GM21423 (cell line): ENCODE measurements around the gene CCDC192.

Experiments used
- ATAC-seq: cut with Tn5 transposase; IDR thresholded peaks from one replicate; pipeline ENCODE4 v1.9.1; 2021; ENCODE audit warnings: mild to moderate bottlenecking, moderate library complexity; ENCODE audit not compliant: unreplicated experiment

CCDC192 gene

DNA sequence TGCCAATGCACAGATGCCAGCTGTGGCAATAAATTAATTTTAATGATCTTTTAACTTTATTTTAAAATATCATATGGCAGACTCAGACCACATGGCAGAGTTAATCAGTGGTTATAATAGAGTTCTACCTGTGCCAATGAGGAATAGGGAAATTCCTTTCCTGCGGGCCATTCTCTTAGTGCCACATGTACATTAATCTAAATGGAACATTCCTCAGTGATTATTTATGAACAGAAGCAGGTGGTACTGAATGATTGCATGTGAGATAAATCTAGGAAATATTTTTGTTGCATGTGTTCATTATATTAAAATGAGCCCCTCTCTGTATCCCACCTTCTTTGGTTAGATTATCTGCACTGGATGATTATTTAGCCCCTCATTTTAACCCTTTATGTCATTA lies 102.3 kb downstream of the CCDC192 start:
- ATAC-seq = no peak

DNA sequence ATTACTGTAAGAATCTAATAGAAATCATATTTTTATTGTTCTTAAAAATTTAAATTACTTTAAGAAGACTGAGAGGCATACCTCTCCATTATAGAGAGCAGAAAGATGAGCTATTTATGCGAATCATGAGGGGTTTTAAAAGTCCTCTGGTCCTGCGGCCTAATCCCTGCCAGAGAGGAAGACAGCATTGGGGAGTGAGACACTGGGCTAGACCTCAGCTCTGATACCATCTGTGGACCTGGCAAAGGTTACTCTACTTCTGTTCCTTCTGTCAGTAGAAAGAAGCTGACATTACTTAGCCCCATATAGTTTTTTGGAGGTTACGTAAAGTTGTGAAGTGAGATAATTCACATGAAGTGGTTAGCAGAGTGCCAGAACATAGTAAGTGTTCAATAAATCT lies 103.6 kb downstream of the CCDC192 start:
- no peak for ATAC-seq

GRCh38 chr5:127809533-127809932 lies 106.3 kb downstream of the CCDC192 start:
- no peak for ATAC-seq

DNA sequence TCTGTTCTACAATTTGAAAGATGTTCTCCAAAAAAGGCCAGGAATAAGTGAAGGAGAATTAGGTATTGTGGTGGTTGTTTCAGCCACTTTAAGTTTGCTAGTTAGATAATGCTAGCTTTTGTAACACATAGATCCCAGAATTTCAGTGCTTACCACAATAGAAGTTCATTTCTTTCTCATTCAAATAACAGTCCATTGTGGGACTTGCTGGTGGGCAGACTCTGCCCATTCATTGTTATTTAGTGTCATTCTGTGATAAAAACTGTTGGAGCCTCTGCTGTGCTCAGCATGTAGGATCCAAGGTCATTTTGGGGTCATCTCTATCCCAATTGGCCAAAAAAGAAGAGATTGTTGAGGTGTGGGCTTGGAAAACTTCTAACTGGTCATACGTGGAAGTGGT lies 106.8 kb downstream of the CCDC192 start:
- ATAC-seq = no peak

DNA sequence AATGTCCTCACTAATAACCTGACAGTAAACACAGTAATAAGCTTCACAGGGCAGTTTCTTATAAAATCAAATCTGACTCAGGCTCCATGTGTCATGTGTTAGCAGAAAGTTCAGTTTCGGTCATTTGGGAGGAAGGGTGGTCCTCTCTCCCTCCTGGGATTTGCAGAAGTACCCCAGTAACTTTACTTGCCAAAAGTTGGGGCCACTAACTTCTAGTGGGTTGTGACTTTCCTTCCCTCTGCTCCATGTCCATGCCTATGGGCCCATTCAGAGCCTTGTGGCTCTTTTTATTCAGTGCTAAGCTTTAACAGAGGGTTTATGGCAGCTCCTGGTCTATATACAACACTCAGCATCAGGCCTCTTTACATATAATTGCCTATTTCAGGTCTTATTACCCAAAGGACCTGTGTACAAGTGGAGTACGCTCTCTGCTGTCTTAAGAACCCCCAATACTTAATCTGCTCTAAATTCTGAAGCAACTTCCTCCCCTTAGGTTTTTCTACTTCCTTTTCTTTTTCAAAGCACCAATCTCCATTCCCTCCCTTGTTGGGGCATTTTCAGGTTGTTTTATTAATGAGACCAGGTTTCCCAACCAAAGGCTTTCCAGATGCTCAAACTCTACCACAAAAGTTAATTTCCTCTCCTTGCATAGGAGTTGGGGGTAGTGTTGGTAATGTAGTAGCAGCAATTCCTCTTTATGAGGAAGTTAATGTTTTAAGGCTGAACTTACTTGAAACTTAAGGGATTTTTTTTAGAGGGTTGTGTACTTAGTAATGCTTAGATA lies 107.7 kb downstream of the CCDC192 start:
- ATAC-seq = no peak

- no peak for ATAC-seq
Observed at GRCh38 chr5:127812570-127812969, 109.4 kb downstream of the CCDC192 start.

GRCh38 chr5:127813633-127814587 lies 110.7 kb downstream of the CCDC192 start:
- no peak for ATAC-seq

GRCh38 chr5:127814588-127814973 lies 111.4 kb downstream of the CCDC192 start:
- ATAC-seq = no peak

DNA sequence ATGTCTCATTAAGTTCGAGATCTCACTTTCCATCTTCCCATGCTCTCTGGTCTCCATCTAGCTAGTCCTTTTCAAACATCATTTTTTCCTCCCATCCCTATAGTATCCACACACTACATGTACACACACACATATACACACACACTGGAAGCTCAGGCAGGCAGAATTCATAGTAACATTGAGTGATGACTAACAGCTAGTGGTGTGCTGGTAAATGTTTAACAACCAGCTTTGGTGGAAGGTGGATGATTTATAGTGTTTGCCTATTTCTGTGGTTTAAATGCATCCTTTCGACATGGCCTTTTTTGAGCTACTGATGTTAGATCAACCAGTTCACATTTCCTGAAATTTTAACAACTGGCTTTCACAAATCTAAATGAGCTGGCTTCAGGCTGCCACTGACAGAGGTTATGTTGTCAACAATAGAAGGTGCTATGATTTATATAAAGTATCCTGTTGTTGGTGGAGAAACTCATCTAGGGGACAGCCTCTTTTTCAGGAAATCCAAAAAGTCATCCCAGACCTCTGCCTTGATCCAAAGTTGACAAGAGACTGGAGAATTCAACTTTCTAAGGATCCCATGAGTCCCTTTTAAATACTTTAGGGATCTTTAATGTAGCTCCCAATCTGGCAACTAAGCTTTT lies 117.8 kb downstream of the CCDC192 start:
- peak; percentile 98 for ATAC-seq

DNA sequence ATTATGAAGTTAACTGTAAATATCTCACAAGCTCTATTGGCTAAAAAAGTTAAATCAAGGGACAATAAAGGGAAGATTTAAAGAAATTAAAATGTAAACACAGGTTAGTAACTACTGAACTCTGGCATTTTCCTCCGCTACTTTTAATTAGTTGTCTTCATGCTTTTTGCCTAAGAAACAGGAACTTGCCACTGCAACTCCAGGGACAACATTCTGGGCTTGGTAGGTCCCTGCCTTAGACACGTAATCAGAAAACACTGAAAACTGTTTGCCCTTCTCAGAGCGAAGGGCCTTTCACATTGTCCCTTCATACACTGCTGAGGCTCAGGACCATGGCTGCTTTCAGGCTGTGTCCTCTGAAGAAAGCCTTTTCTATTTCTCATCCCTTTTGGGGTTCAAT lies 118.7 kb downstream of the CCDC192 start:
- ATAC-seq = no peak

GRCh38 chr5:127824126-127824525 lies 120.9 kb downstream of the CCDC192 start:
- ATAC-seq = no peak

- peak; percentile 43 for ATAC-seq
Observed at GRCh38 chr5:127826011-127826410, 122.8 kb downstream of the CCDC192 start.

DNA sequence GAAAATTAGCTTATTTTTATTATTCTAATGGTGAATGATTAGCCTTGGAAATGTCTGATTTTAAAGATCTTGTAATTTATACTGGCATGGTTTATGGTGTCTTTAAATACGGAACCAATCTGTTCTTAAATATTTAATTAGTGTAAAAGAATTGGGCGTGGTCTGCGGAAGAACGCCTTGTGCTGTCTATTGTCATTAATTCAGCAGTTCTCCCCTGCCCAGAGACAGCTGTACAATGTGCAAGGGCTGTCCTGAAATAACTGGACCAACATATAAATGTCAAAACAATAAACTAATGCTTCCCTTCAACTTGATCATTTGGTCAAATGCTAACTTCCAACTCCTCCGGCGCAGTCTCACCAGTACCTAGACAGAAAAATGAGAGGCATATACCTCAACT lies 124.3 kb downstream of the CCDC192 start:
- no peak for ATAC-seq

GRCh38 chr5:127830157-127830556 lies 127.0 kb downstream of the CCDC192 start:
- ATAC-seq = no peak

DNA sequence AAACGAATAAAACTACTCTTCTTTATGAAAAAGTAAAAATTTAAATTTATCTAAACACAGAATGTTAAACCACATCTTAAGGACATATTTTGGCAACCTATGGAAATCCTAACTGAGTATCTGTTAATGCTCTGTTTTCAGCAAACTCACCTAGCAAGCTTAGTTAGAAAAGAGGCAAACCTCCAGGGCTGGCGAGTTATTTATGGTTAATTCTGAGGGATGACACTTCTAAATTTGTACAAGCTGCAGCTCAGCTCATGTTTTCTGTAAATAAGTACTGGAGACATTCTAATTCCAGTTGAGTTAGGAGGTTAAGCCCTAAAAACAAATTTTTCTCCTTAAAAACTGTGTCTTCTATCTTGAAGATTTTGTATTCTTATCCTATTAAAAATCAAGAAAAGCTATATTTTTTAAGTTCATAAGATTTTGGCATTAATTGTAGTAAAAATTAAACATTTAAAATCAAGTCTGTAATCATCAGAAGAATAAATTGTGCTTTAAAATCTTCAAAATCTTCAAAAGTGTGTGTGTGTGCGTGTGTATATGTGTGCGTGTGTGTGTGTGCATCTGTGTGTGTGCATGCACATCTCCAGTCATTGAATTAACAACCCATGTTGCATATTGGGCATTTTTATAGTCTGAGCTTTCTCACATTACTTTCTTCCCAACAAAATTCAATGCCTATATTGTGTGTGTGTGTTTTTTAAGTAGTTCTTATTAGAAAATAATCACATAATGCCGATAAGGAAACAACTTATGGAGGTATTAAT lies 127.8 kb downstream of the CCDC192 start:
- no peak for ATAC-seq

DNA sequence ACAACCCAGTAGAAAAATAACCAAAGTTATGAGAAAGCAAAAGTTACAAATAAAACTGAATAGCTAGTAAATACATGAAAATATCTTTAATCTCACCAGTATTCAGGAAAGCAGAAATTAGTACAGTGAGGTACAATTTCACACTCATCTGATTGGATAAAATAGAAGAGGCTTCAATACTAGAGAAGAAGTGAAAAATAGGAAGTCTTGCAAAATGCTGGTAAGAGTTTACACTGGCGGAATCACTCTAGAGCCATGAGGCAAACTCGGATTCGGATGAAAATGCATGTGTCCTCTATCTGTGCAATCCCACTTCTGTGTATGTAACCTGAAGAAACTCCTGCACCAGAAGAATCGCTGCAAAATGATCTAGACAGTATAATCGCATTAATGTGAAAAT lies 128.9 kb downstream of the CCDC192 start:
- no peak for ATAC-seq

- ATAC-seq = peak; percentile 71
Observed at GRCh38 chr5:127834094-127834531, 130.9 kb downstream of the CCDC192 start.

- ATAC-seq = no peak
Observed at GRCh38 chr5:127834554-127834953, 131.4 kb downstream of the CCDC192 start.

DNA sequence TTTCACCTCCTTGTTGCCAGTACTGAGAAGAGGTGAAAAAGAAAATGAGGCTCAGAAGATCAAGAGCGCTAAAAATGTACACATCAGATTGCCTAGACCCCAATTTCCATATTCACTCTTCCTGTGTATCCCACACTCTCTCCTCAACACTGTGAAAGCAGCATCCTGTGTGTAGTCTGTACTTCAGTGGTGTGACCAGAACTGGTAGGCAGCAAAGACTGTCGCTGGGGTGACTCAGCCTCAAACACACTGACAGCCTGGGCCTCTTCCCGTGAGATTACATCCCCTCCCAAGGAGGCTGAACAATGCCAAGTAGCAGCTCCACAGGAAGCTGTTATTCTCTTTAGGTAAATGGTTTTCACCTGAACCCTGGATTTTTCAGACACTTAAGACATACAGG lies 135.5 kb downstream of the CCDC192 start:
- ATAC-seq = no peak

- ATAC-seq = no peak
Observed at GRCh38 chr5:127839072-127839471, 135.9 kb downstream of the CCDC192 start.
